Neural cell (in vitro differentiated cells): ENCODE data around the gene NOTUM. TPM values are rescaled to one million over a fixed set of nuclear protein-coding genes. Genes with fewer than 3 reads are reported as not detected.

Experiments used
- H2AFZ ChIP-seq: fragments of 200-600, 300-800 bp; sonication (generic), shearing (Covaris generic); 2 replicates; pipeline ENCODE4 v1.6.0; 2014; ENCODE audit warnings: low read depth, mild to moderate bottlenecking, antibody characterized with exemption, low read length, moderate library complexity
- H3F3A ChIP-seq: fragments of 200-600 bp; shearing (Covaris generic); 2 replicates; pipeline ENCODE4 v1.6.1; 2016; ENCODE audit warnings: mild to moderate bottlenecking, moderate library complexity, mixed read lengths, antibody characterized with exemption, low read length; ENCODE audit not compliant: insufficient read depth, poor library complexity, severe bottlenecking
- H3K27ac ChIP-seq: fragments of 200-600, 300-800 bp; sonication (generic), shearing (Covaris generic); 2 replicates; pipeline ENCODE4 v1.5.1; 2014; ENCODE audit warnings: mild to moderate bottlenecking, low read length, moderate library complexity
- H3K27me3 ChIP-seq: fragments of 300-800, 200-600 bp; sonication (generic), shearing (Covaris generic); 2 replicates; pipeline ENCODE4 v1.6.0; 2014; ENCODE audit warnings: mild to moderate bottlenecking, low read depth, low read length, moderate library complexity; ENCODE audit not compliant: insufficient read depth
- H3K36me3 ChIP-seq: fragments of 300-800, 200-600 bp; sonication (generic), shearing (Covaris generic); 2 replicates; pipeline ENCODE4 v1.5.1; 2014; ENCODE audit warnings: mild to moderate bottlenecking, antibody characterized with exemption, low read length, moderate library complexity; ENCODE audit not compliant: insufficient read depth
- H3K4me2 ChIP-seq: fragments of 300-800, 200-600 bp; sonication (generic), shearing (Covaris generic); 2 replicates; pipeline ENCODE4 v1.6.0; 2014; ENCODE audit warnings: mild to moderate bottlenecking, low read length
- H3K4me3 ChIP-seq: fragments of 300-800, 200-600 bp; sonication (generic), shearing (Covaris generic); 2 replicates; pipeline ENCODE4 v1.5.1; 2014; ENCODE audit warnings: mild to moderate bottlenecking, low read length, moderate library complexity
- H3K79me2 ChIP-seq: fragments of 200-600 bp; shearing (Covaris generic); replicated peaks from 2 replicates; pipeline ENCODE4 v1.6.0; 2014; ENCODE audit warnings: mild to moderate bottlenecking, low read length, moderate library complexity; ENCODE audit not compliant: insufficient read depth
- H3K9ac ChIP-seq: fragments of 300-800, 200-600 bp; sonication (generic), shearing (Covaris generic); 2 replicates; pipeline ENCODE4 v1.6.1; 2016; ENCODE audit warnings: mild to moderate bottlenecking, low read length, mixed read lengths
- H3K9me2 ChIP-seq: fragments of 200-600 bp; shearing (Covaris generic); 2 replicates; pipeline ENCODE4 v1.6.1; 2016; ENCODE audit warnings: mild to moderate bottlenecking, low read length, mixed read lengths; ENCODE audit not compliant: insufficient read depth
- H3K9me3 ChIP-seq: fragments of 200-600, 300-800 bp; sonication (generic), shearing (Covaris generic); 2 replicates; pipeline ENCODE4 v1.6.1; 2016; ENCODE audit warnings: mild to moderate bottlenecking, mixed run types, low read length, moderate library complexity, mixed read lengths
- H4K20me1 ChIP-seq: fragments of 200-600 bp; shearing (Covaris generic); 2 replicates; pipeline ENCODE4 v1.6.1; 2016; ENCODE audit warnings: mild to moderate bottlenecking, mixed run types; ENCODE audit not compliant: insufficient read depth
- EP300 ChIP-seq: fragments of 450-650 bp; conservative IDR thresholded peaks from 2 replicates; pipeline ENCODE4 v1.6.1; 2014; ENCODE audit warnings: antibody characterized with exemption, mild to moderate bottlenecking, moderate library complexity; ENCODE audit not compliant: poor library complexity, severe bottlenecking
- EZH2 ChIP-seq: fragments of 200-600, 300-800 bp; shearing (Covaris generic), sonication (generic); IDR thresholded peaks from 2 replicates; pipeline ENCODE4 v1.6.1; 2014; ENCODE audit warnings: antibody characterized with exemption, low read length, borderline replicate concordance, mild to moderate bottlenecking; ENCODE audit not compliant: insufficient read depth, poor library complexity, severe bottlenecking
- MXI1 ChIP-seq: fragments of 450-650 bp; conservative IDR thresholded peaks from 2 replicates; pipeline ENCODE4 v1.6.1; 2014; ENCODE audit warnings: antibody characterized with exemption, mild to moderate bottlenecking; ENCODE audit not compliant: poor library complexity, severe bottlenecking
- POLR2AphosphoS5 ChIP-seq: IDR thresholded peaks from 2 replicates; pipeline ENCODE4 v1.6.1; 2012
- RAD21 ChIP-seq: fragments of 450-650 bp; conservative IDR thresholded peaks from 2 replicates; pipeline ENCODE4 v1.6.1; 2014; ENCODE audit warnings: antibody characterized with exemption, mild to moderate bottlenecking, moderate library complexity
- SMC3 ChIP-seq: fragments of 450-650 bp; conservative IDR thresholded peaks from 2 replicates; pipeline ENCODE4 v1.6.1; 2014; ENCODE audit warnings: antibody characterized with exemption, mild to moderate bottlenecking, moderate library complexity; ENCODE audit not compliant: poor library complexity
- TAF1 ChIP-seq: IDR thresholded peaks from 2 replicates; pipeline ENCODE4 v1.6.1; 2012; ENCODE audit warnings: low read depth
- polyA plus RNA-seq: library from polyadenylated mRNA; depleted of rRNA; stranded (reverse); fragments of >200 nt; gene quantifications from 2 replicates; pipeline ENCODE4 v1.2.3, GENCODE V29; 2014
- TF ChIP-seq, protein P1 (sequence below): fragments of 450-650 bp; IDR thresholded peaks from 2 replicates; pipeline ENCODE4 v1.5.1; 2014; ENCODE audit warnings: antibody characterized with exemption, mild to moderate bottlenecking, moderate library complexity; ENCODE audit not compliant: poor library complexity, severe bottlenecking
- TF ChIP-seq, protein P2 (sequence below): IDR thresholded peaks from 2 replicates; pipeline ENCODE4 v1.6.1; 2012; ENCODE audit warnings: borderline replicate concordance

Gene NOTUM
- polyA plus RNA-seq, 1 donor from 2014 or later = not detected

DNA sequence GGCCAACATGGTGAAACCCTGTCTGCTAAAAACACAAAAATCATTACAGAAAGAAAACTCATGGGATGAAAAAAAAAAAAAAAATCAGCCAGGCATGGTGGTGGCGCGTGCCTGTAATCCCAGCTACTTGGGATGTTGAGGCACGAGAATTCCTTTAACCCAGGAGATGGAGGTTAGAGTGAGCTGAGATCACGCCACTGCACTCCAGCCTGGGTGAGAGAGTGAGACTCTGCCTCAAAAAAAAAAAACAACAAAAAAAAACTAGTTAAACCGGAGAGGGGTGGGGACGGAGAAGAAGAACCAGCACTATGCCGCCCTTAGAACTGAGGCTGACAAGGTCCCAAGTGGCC, 7.4 kb upstream of the NOTUM start:
- H3K27me3 ChIP-seq = peaks cover 8% of the 10 kb centered on the region
- H3K4me3 ChIP-seq = no peak overlapping the region

DNA sequence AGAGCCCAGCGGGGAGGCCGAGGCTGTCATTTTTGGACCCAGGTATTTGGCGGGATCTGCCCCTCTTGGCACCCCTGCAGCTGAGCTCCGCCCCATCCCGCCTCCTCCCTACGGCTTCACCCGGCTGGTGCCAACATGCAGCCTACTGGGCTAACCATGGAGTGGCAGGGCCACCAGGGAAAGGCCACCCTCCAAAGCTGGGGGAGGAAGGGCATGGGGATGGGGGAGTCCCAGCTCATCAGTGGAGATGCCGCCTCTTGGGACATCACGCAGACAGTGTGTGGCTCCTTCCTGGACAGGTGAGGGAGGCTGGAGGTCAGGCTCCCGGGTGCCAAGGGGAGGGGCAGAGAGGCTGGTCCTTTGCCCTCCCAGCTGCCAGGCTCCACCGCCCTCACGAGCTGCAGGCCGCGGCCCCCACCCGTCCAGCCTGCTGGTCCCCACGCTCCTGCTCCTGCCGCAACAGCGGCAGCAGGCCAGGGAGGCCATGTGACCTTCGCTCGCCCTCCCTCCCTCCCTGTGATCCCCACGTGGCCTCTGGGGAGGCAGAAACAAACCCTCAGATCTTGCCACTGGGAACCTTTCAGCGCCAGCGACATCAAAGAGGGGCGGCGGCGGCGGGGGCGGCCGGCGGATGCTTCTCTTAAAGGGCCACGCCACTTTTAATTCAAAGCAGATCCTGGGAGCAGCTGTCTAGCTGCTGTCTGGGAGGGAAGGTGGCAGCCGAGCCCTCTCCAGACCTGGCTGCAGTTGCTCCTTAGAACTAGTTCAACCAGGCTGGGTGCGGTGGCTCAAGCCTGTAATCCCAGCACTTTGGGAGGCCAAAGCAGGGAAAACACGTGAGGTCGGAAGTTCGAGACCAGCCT, 6.8 kb upstream of the NOTUM start:
- Histone ChIP-seq H4K20me1 (no peaks in the 10 kb centered on the region), H3K4me3 (peak overlapping the region; percentile 43), H3K27me3 (peaks cover 14% of the 10 kb centered on the region), H3K4me2 (no peak overlapping the region), H3K79me2 (no peaks in the 10 kb centered on the region), H3K36me3 (no peaks in the 10 kb centered on the region), H3K9me3 (no peaks in the 10 kb centered on the region), H3K9me2 (no peaks in the 10 kb centered on the region), H2AFZ (no peak overlapping the region), H3K27ac (no peak overlapping the region), H3F3A (no peaks in the 10 kb centered on the region), H3K9ac (peak overlapping the region; percentile 16)
- no peak for TF ChIP-seq TAF1
- no peak for TF ChIP-seq MXI1
- TF ChIP-seq, protein P1, sequence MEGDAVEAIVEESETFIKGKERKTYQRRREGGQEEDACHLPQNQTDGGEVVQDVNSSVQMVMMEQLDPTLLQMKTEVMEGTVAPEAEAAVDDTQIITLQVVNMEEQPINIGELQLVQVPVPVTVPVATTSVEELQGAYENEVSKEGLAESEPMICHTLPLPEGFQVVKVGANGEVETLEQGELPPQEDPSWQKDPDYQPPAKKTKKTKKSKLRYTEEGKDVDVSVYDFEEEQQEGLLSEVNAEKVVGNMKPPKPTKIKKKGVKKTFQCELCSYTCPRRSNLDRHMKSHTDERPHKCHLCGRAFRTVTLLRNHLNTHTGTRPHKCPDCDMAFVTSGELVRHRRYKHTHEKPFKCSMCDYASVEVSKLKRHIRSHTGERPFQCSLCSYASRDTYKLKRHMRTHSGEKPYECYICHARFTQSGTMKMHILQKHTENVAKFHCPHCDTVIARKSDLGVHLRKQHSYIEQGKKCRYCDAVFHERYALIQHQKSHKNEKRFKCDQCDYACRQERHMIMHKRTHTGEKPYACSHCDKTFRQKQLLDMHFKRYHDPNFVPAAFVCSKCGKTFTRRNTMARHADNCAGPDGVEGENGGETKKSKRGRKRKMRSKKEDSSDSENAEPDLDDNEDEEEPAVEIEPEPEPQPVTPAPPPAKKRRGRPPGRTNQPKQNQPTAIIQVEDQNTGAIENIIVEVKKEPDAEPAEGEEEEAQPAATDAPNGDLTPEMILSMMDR = no peak
- TF ChIP-seq POLR2AphosphoS5 = no peak
- TF ChIP-seq, protein P2, sequence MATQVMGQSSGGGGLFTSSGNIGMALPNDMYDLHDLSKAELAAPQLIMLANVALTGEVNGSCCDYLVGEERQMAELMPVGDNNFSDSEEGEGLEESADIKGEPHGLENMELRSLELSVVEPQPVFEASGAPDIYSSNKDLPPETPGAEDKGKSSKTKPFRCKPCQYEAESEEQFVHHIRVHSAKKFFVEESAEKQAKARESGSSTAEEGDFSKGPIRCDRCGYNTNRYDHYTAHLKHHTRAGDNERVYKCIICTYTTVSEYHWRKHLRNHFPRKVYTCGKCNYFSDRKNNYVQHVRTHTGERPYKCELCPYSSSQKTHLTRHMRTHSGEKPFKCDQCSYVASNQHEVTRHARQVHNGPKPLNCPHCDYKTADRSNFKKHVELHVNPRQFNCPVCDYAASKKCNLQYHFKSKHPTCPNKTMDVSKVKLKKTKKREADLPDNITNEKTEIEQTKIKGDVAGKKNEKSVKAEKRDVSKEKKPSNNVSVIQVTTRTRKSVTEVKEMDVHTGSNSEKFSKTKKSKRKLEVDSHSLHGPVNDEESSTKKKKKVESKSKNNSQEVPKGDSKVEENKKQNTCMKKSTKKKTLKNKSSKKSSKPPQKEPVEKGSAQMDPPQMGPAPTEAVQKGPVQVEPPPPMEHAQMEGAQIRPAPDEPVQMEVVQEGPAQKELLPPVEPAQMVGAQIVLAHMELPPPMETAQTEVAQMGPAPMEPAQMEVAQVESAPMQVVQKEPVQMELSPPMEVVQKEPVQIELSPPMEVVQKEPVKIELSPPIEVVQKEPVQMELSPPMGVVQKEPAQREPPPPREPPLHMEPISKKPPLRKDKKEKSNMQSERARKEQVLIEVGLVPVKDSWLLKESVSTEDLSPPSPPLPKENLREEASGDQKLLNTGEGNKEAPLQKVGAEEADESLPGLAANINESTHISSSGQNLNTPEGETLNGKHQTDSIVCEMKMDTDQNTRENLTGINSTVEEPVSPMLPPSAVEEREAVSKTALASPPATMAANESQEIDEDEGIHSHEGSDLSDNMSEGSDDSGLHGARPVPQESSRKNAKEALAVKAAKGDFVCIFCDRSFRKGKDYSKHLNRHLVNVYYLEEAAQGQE = no peak
- no peak for TF ChIP-seq EZH2
- TF ChIP-seq SMC3 = no peak
- TF ChIP-seq RAD21 = no peak
- no peak for TF ChIP-seq EP300

More for the DNA sequence above, 7.4 kb upstream of the NOTUM start:
- no peak for TF ChIP-seq POLR2AphosphoS5
- TF ChIP-seq, protein P1 = no peak
- H3F3A ChIP-seq = no peaks in the 10 kb centered on the region
- no peaks in the 10 kb centered on the region for H3K9me3 ChIP-seq
- no peaks in the 10 kb centered on the region for H3K79me2 ChIP-seq
- H3K4me2 ChIP-seq = no peak overlapping the region
- H3K9me2 ChIP-seq = no peaks in the 10 kb centered on the region
- no peak overlapping the region for H2AFZ ChIP-seq
- H3K36me3 ChIP-seq = no peaks in the 10 kb centered on the region
- peak overlapping the region; percentile 16 for H3K9ac ChIP-seq
- H3K27ac ChIP-seq = no peak overlapping the region
- no peaks in the 10 kb centered on the region for H4K20me1 ChIP-seq
